ENCODE measurements around the gene MCTP2. TPM values are rescaled to one million over a fixed set of nuclear protein-coding genes. Genes with fewer than 3 reads are reported as not detected.

Gene MCTP2
- total RNA-seq, 1 donor from 2014 or later, result 6.3 TPM

GRCh38 chr15:94335616-94336015 lies 104.3 kb downstream of the MCTP2 start:
- Histone ChIP-seq H3K36me3 (ENCODE audit: control insufficient read depth, insufficient read depth, low read length) (no peaks in the 10 kb centered on the region), H3K4me3 (ENCODE audit: low read depth, low read length) (no peak overlapping the region), H3K27me3 (ENCODE audit: control insufficient read depth, insufficient read depth, low read length) (no peaks in the 10 kb centered on the region)
- no peak for DNase-seq (ENCODE audit: low read depth)
- TF ChIP-seq CTCF (IDR thresholded peaks at IDR 0.05; ENCODE audit: insufficient read depth, low read length, poor library complexity, severe bottlenecking), result no peak

- DNase-seq (ENCODE audit: low read depth), result no peak
- no peak for TF ChIP-seq CTCF (IDR thresholded peaks at IDR 0.05; ENCODE audit: insufficient read depth, low read length, poor library complexity, severe bottlenecking)
- no peak overlapping the region for H3K4me3 ChIP-seq (ENCODE audit: low read depth, low read length)
- no peaks in the 10 kb centered on the region for H3K36me3 ChIP-seq (ENCODE audit: control insufficient read depth, insufficient read depth, low read length)
- H3K27me3 ChIP-seq (ENCODE audit: control insufficient read depth, insufficient read depth, low read length), result no peaks in the 10 kb centered on the region
Measured at GRCh38 chr15:94336817-94337467, 105.6 kb downstream of the MCTP2 start.

- no peak for TF ChIP-seq CTCF (IDR thresholded peaks at IDR 0.05; ENCODE audit: insufficient read depth, low read length, poor library complexity, severe bottlenecking)
- Histone ChIP-seq H3K4me3 (ENCODE audit: low read depth, low read length) (no peak overlapping the region), H3K36me3 (ENCODE audit: control insufficient read depth, insufficient read depth, low read length) (no peaks in the 10 kb centered on the region), H3K27me3 (ENCODE audit: control insufficient read depth, insufficient read depth, low read length) (no peaks in the 10 kb centered on the region)
- DNase-seq (ENCODE audit: low read depth), result no peak
Measured at GRCh38 chr15:94338243-94338846, 107.0 kb downstream of the MCTP2 start.

GRCh38 chr15:94346282-94346681 lies 114.9 kb downstream of the MCTP2 start:
- TF ChIP-seq CTCF (IDR thresholded peaks at IDR 0.05; ENCODE audit: insufficient read depth, low read length, poor library complexity, severe bottlenecking), result no peak
- no peak overlapping the region for H3K4me3 ChIP-seq (ENCODE audit: low read depth, low read length)
- DNase-seq (ENCODE audit: low read depth), result no peak
- H3K27me3 ChIP-seq (ENCODE audit: control insufficient read depth, insufficient read depth, low read length), result no peaks in the 10 kb centered on the region
- no peaks in the 10 kb centered on the region for H3K36me3 ChIP-seq (ENCODE audit: control insufficient read depth, insufficient read depth, low read length)

GRCh38 chr15:94348084-94348483 lies 116.7 kb downstream of the MCTP2 start:
- no peak overlapping the region for H3K4me3 ChIP-seq (ENCODE audit: low read depth, low read length)
- H3K36me3 ChIP-seq (ENCODE audit: control insufficient read depth, insufficient read depth, low read length), result no peaks in the 10 kb centered on the region
- TF ChIP-seq CTCF (IDR thresholded peaks at IDR 0.05; ENCODE audit: insufficient read depth, low read length, poor library complexity, severe bottlenecking), result no peak
- H3K27me3 ChIP-seq (ENCODE audit: control insufficient read depth, insufficient read depth, low read length), result no peaks in the 10 kb centered on the region
- DNase-seq (ENCODE audit: low read depth), result no peak

All from kidney epithelial cell (primary cell).